Coronary artery (tissue), 2 donors: ENCODE results near the gene UNC5C.

Experiments
- DNase-seq: peaks from one replicate; pipeline ENCODE4 v3.0.0-alpha.2; 2017; ENCODE audit warnings: low spot score
- H3K27ac ChIP-seq, 2 donors: fragments of 200-600 bp; sonication (generic); one replicate each; pipeline ENCODE4 v1.5.1; 2016 to 2019
- H3K4me3 ChIP-seq: fragments of 200-600 bp; sonication (generic); 2 replicates; pipeline ENCODE4 v1.5.1; 2016; ENCODE audit warnings: mild to moderate bottlenecking, moderate library complexity
- CTCF ChIP-seq: fragments of 200-600 bp; sonication (generic); IDR thresholded peaks from one replicate; pipeline ENCODE4 v1.5.1; 2019; ENCODE audit warnings: antibody characterized with exemption

UNC5C gene

DNA sequence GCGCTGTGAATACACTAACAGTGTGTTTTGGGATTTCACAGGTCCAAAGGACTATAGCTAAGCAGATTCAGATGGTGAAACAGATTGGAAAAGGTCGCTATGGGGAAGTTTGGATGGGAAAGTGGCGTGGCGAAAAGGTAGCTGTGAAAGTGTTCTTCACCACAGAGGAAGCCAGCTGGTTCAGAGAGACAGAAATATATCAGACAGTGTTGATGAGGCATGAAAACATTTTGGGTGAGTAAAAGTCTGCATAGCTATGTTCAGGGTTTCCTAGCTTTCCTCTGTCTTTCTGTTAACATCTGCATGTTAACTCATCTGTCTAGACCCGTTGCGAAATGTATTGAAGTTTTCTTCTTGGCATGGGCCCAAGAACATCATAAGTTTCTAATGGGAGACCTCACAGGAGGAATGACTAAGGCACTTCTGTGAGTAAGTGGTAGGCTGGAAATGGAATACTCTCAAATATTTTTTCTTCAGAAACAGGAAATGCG lies 418.9 kb downstream of the UNC5C start:
- TF ChIP-seq CTCF: no peak
- peak overlapping the region in 1 of 2 donors; percentile 47 for H3K27ac ChIP-seq
- no peak for DNase-seq

GRCh38 chr4:95129031-95129430 lies 419.7 kb downstream of the UNC5C start:
- no peak for DNase-seq
- no peak overlapping the region for H3K4me3 ChIP-seq
- no peak for TF ChIP-seq CTCF

More for the DNA sequence above, 418.9 kb downstream of the UNC5C start:
- H3K4me3 ChIP-seq: no peak overlapping the region

DNA sequence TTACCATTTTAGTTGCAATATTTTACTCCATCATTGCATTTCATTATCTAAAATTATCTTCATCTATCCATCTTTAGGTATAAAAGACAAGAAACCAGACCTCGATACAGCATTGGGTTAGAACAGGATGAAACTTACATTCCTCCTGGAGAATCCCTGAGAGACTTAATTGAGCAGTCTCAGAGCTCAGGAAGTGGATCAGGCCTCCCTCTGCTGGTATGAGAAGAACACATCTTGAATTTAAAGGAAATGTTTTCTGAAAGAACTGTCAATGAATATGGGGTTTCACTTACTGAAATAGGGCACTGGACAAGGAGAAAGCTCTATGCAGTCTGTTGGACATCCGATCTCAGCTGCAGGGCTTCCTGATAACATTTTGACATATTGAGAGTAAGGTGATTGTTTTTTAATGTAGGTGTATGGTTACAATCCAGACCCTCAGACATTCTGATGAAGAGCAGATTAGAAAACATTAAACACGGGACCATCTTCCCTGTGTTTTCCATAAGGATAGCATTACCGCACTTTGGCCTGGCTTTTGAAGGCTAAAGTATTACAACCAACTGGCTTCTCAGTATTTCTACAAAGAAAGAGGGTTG lies 423.8 kb downstream of the UNC5C start:
- Histone ChIP-seq H3K27ac (no peak overlapping the region), H3K4me3 (no peak overlapping the region)
- no peak for TF ChIP-seq CTCF
- DNase-seq: no peak

More at GRCh38 chr4:95129031-95129430, 419.7 kb downstream of the UNC5C start:
- no peak overlapping the region for H3K27ac ChIP-seq

GRCh38 chr4:95122001-95122400 lies 426.8 kb downstream of the UNC5C start:
- H3K27ac ChIP-seq: no peak overlapping the region
- TF ChIP-seq CTCF: no peak
- no peak for DNase-seq
- no peak overlapping the region for H3K4me3 ChIP-seq

GRCh38 chr4:95120456-95120855 lies 428.3 kb downstream of the UNC5C start:
- Histone ChIP-seq H3K27ac (no peak overlapping the region), H3K4me3 (no peak overlapping the region)
- no peak for DNase-seq
- no peak for TF ChIP-seq CTCF

- no peak for TF ChIP-seq CTCF
- Histone ChIP-seq H3K27ac (no peak overlapping the region), H3K4me3 (no peak overlapping the region)
- DNase-seq: no peak
Observed at GRCh38 chr4:95118497-95118896, 430.3 kb downstream of the UNC5C start.

- TF ChIP-seq CTCF: no peak
- DNase-seq: no peak
- Histone ChIP-seq H3K4me3 (no peak overlapping the region), H3K27ac (no peak overlapping the region)
Observed at GRCh38 chr4:95114521-95114920, 434.3 kb downstream of the UNC5C start.
